ENCODE measurements around the gene KLRF2.

KLRF2 gene

GRCh38 chr12:9943240-9943639 lies 62.0 kb downstream of the KLRF2 start:
- DNase-seq = no peak

- DNase-seq = no peak
These were observed 63.1 kb downstream of the KLRF2 start for GRCh38 chr12:9944391-9944790.

Measured in NCI-H2081 treated with DMSO at 0.1 percent for 48 hours (cell line).